GM21515 (cell line): ENCODE data around the gene RAMP1.

Experiments
- ATAC-seq: cut with Tn5 transposase; IDR thresholded peaks from one replicate; pipeline ENCODE4 v1.9.1; 2021; ENCODE audit not compliant: unreplicated experiment

RAMP1 gene

DNA sequence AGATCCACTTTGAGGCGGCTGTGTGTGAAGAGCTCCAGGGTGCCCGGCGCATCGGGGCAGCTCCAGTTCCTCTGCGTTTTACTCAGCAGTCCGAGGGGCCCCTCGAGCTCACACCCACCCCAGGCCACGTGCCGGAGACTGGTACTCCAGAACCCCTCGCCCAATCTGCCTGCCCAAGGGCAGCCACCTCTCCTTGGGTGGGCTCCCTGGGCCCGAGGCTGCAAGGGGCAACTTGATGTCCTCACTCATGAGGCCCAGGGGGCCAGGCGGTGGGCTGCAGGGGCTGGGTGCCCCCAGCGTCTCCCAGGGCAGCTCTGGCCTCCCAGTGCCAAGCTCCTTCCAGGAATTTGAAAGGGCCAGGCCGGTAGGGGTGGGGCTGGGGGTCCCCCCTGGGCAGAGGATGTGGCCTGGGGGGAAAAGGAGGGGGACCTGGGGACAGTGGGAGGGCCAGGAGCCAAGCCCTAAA is 16.7 kb downstream of the RAMP1 start:
- ATAC-seq = no peak

DNA sequence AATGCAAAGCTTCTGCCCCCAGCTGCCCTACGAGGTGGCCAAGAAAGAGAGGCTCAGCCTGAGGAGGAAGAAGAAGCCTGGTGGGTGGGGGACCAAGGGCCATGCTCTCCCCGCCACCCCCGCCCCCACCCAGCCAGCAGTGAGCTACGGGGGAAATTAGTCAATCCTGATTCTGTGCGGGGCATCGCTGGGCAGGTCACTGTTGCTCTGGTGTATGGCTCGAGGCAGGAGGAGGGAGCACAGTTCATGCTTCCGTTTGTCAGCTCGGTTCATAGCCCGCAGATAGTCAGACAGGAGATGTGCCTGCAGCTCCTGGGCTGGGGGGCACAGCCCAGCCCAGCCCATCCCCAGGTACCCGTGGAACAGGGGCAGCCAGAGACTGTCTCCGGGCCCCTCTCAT is 17.1 kb downstream of the RAMP1 start:
- ATAC-seq = no peak

DNA sequence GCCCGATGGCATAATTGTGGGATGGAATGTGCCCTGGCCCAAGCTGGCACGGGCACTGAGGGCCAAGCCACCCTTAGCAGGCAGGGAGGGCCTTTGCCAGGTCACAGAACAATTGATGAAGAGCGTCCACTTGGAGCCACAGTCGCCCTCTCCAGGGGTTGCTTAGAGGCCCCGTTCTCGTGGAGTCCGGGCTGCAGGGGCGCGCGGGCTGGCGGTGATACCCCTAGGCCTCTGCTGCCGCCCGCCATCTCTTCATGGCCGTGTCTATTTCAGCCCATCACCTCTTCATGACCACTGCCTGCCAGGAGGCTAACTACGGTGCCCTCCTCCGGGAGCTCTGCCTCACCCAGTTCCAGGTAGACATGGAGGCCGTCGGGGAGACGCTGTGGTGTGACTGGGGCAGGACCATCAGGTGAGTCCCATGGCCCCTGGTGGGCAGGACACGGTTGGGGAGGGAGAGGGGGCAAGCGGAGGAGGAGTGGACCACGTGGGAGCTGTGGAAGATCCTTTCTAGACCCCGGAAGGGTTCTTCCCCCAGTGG is 17.6 kb downstream of the RAMP1 start:
- no peak for ATAC-seq

DNA sequence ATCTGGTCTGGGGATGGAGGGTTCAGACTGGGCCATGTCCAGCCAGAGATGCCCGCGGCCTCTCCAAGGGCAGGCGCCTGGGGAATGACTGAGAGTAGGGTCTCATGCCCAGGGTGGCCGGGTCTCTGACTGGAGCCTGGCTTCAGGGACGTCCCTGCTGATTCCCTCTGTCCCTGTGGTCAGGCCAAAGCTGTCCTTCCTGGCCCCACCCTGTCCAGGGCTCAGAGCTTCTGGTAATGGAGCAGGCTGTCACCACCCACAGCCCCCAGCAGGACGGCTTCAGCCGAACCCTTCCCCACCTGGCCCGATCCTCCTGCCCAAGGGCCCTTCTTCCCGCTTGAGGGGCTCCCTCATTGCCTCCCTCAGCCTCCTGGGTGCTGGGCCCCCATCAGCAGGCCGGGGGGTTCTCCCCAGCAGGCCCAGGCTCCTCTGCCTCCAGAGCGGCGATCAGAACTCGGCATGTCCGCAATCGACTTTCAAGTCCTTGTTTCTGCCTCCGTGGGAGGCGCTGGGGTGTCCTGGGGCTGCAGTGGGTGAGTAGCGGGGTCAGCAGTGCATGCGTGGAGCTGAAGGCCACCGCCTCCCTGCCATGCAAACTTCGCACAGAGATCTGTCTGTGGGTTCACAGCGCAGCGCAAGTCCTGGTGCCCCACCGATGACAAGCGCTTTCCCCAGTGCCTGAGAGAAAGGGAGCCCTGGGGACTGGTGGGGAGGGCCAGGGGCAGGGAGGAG is 18.3 kb downstream of the RAMP1 start:
- ATAC-seq = no peak

DNA sequence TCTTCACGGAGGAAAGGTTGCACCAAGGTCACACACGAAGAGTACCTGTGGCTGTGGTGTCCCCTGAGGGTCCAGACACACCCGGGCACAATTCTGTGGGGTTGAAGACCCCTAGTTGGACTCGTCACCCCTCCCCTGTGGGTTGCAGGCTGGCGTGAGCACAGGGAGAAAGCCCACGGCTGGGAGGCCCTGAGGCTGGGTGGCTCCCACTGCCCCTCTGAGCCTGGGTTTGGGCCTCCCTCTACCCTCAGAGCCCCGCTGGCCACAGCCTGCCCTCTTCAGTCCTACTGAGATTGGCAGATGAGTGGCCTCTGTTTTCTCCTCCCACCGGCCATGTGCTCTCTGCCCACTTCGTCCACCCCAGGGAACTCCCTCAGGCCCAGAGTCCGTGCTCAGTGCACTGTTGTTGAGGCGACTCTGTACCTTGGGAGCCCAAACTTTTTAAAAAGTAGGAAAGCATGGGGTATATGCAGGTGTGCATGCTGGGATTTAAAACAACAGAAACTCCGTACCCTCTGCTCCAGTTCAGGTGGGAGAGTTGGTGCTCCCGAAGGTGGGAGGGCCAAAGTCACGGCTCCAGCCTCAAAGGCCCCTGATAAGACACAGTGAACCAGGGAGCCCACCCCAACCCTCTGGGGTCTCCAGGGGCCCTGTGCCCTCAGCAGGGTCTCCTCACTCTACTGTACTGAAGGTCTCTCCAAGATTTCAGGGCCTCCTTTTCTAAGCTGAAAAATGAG is 19.1 kb downstream of the RAMP1 start:
- no peak for ATAC-seq

DNA sequence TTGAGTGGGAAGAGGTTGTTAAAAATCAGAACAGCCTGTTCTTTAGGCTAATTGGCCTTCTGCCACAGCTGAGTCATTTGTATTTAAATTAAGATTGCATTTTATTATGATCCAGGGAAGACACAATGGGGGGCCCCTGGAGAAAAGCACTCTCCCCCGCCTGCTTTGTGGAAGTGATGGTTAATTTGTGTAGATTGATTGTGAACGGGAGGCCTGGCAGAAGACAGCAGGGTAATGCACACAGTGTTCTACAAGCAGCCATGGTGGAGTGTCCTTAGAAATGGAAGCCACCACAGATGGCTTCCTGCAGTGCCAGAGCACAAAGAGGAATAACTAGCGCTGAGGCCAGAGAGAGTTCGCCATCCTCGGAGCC is 19.6 kb downstream of the RAMP1 start:
- ATAC-seq = no peak

DNA sequence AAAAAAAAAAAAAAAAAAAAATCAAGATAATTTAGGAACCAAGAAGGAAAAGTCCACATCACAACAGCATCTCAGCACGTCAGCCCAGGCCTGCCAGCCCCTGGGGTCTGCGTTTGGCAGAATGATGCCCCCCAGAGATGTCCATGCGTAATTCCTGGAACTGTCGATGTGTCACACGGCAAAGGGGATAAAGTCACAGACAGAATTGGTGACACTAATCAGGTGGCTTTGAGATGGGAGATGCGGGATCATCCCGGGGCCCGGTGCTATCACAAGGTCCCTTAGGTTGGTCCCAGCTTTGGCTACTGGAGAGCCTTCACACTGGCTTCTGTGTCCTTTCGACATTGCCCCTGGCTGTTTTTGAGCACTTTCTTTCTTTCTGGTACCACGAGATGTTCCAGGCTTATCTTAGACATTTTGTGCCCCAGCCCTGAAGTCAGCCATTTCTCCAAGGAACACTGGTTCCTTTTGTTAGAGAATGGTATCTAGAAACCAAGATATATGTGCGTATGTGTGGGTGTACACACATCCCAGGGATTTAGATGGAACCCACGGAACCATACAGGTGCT is 20.7 kb downstream of the RAMP1 start:
- ATAC-seq = no peak

DNA sequence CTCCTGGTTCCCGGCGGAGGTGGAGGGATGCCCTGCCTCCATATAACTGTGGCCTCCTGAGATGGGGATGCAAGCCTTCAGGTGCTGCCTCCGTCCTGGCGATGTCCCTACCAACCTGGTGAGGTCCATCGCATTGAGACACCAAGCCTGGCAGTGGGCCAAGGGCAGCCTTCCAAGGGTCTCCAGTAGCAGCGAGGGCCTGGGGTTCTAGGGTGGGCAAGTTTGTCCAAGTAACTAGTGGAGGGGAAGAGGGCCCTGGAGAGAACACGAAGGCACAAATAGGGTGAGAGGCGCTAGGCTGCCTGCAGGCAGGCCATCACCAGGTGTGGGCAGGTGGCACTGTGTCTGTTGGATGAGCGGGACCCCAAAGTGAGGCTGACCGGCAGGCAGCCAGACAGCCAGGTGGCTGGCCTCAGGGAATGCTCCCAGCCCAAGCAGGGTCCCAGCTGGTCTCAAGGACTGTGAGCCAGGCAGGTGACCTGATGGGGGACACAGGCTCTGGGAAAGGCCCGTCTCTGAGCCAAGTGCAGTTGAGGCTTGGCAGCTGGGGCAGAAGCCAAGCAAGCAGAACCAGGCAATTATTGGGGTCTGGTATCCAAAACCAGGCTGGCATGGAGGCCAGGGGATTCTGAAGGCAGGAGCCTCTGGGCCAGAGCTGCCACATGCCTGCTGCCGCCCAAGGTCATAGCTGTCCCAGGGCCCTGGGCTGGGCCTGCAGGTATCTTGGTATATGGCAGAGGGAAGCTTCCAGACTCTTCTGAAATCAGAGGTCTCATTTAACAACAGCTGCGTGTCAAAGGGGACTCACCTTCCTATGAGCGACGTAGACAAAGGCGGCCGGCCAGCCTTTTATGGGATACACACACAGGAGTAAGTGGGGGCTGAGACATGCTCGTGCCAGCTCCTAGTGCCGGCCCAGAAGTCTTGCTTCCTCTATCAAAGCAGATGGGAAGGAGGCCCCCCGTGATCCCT is 23.4 kb downstream of the RAMP1 start:
- no peak for ATAC-seq

DNA sequence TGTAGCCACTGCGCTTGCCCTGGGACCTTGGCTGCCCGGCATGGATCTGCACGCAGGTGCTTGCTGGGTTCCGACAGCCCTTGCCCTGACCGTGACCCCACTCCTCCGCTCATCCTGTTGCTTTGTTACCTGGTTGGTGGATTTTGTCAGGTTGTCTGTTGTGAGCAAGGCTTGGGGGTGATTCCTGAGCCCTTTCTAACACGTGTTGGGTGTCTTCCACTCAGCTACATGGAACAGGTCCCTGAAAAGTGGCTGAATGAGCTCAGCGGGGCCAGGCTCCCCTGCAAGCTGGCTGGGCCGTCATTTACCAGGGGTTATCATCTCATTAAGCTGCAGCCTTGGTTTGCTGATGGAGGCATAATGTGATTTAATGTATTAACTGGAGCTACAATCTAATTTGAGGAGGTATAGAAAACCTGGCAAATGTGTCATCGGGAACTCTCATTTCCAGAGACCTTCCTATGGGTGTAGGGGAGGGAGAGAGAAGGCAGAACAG is 24.6 kb downstream of the RAMP1 start:
- ATAC-seq = no peak

DNA sequence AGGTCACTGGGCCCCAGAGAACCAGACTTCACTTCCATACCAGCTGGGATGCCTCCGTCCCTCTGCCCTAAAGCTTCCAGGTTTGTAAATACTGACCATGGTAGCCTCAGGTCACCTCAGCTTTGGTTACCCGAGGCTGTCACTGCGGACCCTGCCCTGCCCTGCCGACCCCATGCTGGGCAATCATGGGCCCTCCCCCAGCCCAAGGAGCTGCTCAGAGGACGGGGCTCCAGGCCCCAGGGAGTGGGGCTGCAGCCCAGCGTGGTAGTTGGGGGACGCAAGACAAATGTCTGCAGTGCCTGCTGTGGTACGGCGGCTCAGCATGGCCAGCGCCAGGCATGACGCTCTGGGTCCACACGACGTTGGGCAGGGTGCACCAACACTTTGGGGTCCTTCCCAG is 25.3 kb downstream of the RAMP1 start:
- ATAC-seq = no peak

DNA sequence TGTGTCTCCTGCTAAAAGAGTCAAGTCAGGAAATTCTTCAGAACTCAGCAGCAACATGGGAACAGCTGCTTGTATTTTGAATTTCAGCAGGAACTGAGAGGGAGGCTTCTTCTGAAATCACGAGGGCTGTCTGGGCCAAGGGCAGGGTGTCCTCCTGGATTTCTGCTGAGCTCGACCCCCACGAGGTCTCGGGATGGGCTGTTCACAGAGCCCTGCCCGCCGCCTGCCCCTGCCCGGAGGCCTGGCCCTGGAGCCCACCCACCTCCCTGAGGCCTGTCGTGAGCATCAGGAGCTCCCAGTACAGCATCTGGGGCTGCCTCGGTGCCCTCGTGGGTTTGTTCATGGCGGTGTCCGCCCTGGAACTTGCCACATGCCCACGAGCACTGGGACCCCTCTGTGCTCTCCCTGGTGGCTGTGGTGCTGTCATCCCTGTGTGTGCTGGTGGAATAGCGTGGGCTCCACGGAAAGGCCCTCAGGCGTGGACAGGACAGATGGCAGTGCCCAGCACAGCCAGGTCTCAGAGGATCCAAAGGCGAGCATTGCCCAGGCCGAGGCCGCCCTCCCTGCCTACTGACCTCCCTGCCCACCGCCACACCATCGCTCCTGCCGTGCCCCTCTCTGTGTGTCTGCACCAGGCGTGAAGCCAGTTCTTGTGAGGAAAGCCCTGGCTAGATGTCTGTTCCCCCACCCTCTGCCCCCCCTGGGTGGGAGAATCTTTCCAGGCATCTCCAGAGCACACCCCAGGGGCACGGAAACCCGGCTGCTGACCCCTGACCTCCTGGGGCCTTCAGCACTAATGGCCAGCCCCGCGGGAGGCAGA is 25.9 kb downstream of the RAMP1 start:
- ATAC-seq = no peak

DNA sequence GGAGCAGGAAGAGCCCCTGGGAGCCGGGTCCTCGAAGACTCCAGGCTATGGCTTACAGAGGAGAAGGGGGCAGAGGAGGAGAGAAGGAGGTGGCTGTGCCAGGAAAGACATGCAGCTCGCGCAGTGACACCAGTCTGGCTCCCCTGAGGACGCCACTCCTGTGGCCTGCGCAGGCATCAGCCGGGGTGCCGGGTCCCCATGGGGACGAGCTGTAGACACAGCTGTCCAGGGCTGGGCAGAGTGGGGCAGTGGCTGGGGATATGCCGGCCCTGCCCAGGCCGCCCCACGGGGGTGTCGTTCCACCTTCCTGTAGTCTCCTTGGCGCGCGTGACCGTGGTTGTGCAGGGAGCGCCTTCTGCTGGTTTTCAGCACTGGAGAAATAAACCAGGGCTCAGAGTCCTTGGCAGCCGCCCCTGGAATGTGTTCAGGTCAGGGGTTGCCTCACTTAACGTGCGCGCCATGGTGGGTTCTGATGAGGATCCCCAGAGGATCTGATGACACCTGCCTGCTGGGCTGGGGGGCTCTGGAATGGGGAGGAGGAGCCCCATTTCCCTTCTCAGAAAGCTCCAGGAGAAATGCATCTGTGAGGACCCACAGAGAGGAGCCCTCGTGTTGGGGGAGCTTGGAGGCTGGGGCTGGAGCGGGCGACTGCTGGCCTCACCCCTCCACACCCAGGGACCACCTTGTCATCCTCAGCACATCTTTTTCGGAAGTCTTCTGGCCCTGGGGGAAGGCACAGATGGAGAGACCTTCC is 26.7 kb downstream of the RAMP1 start:
- no peak for ATAC-seq

DNA sequence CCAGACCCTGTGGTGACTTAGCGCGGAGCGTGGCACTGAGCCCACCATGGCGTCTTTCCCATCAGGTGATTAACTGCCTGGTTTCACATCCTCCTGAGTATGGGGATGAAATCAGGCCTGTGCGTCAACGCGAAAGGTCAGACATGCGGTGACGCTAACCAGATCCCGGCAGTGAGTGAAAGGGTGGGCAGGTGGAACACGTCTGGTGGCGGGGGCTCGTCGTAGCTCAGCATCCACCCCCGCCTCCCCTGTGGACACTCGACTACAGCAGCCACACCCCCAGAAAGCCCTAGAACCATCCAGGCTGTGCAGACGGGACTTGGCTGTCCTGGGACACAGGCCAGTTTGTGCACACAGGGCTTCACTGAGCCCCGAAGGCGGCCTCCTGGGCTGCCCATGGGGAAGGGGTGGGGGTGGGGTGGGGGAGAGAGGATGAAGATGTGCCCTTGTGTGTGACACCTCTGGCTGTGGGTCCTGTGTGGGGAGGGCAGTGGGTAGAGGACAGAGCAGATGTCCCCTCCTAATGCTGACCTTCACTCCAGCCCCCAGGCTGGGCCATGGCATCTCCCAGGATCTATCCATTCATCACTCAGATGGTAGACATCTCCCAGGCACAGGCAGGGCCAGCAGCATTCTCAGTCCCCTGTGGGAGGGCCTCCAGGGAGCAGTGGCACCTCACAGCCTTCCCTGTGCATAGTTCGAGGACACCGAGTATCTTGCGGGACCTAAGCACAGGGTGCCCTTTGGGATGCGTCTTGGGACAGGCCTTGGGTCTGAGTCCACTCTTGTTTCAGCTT is 27.5 kb downstream of the RAMP1 start:
- ATAC-seq = no peak

DNA sequence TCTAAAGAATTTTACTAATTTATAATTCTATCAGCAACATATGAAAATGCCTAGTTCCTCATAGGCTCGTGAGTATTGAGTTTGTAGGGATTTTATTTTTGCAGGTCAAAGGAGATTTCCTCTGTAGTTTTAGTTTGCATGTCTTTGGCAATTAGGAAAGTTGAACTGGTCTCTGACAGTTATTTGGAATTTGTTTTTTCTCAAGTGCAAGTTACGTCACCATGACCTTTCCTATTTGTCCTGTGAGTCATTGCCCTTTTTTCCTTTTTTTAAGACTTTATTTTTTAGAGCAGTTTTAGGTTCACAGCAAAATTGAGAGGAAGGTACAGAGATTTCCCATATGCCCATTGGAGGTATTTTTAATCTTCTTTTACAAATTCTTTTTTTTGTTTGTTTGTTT is 29.0 kb downstream of the RAMP1 start:
- no peak for ATAC-seq

DNA sequence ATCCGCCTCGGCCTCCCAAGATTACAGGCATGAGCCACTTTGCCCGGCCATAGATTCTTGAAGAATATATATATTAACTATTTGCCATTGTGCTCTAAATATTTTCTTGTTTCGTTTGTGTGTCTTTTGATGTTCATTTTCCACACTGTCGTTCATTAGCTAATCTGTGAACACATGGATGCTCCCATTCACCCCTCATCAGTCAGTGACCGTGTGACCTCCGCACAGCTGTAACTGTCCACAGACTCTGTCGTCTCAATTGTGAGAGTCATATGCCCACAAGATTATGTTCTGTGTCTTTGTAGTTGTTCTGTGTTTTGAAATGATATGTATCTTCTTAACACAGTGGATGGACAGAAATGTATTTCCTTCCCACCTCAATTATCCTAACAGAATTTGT is 29.6 kb downstream of the RAMP1 start:
- no peak for ATAC-seq

DNA sequence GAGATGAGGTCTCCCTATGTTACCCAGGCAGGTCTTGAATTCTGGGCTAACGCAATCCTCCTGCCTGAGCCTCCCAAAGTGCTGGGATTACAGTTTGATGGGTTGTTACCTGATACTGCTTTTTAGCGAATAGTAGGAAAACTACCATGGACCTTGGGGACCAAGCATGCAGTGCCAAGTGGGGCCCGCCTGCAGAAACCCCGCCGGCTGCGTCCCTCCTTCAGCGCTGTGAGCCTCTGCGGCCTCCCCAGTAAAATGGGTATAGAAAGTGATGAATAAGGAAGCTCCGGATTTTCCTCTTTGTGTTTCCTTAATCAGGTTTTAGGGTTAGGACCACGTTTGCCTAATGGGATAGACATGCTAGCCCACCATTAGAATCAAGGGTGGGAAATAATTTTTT is 30.4 kb downstream of the RAMP1 start:
- no peak for ATAC-seq

DNA sequence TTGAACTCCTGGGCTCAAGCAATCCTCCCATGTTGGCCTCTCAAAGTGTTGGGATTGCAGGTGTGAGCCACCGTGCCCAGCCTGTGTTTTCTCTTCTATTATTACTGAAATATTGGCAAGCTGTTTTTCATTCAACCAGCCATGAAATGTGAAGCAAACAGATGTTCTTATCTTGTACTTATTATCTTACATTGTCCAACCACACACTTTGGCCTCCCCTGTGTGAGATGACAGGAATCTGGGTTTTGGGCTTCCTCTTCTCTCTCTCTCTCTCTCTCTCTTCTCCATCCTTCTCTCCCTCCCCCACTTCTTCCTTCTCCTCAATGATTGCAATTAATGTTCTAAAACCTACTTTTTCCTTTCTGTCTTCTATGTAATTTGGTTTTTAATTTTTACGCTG is 33.1 kb downstream of the RAMP1 start:
- ATAC-seq = no peak

DNA sequence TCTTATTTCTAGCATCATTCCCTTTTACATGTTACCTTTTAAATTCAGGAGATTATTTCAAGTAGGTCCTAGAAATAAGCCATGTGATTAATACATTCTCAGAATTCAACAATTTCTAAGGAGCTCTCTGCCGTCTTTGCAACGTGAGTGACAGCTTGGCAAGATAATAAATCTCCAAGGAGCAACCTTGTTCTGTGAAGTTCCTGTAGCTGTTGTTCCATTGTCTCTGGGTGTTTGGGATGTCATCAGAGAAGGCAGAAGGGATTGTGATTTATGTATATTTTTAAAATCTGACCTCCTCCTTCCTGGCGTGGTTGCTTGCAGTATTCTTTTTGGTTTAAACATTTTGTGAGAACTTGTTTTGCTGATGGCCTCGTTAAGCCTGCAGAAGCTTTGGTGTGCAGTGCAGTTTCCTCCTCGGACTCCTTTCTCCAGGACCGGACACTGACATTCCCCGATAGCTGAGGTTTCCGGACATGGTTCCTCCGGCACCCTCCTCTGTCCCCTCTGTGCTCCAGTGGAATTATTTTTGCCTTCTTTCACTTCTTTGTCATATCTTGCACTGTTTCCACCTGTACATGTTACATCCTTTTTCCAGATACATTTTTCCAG is 33.7 kb downstream of the RAMP1 start:
- ATAC-seq = no peak
